TTC549 (cell line): ENCODE data around the gene TRAM2.
"Not testable (repeated sequence)": the region's sequence is repeated elsewhere in the genome, so short reads cannot be mapped to it uniquely, and the experiment has no call there.

Source experiments
- FAIRE-seq: peaks from 2 replicates; lab custom pipeline; 2012; peaks lifted over from hg19 to GRCh38; lab: Jason Lieb, UNC

Gene TRAM2

DNA sequence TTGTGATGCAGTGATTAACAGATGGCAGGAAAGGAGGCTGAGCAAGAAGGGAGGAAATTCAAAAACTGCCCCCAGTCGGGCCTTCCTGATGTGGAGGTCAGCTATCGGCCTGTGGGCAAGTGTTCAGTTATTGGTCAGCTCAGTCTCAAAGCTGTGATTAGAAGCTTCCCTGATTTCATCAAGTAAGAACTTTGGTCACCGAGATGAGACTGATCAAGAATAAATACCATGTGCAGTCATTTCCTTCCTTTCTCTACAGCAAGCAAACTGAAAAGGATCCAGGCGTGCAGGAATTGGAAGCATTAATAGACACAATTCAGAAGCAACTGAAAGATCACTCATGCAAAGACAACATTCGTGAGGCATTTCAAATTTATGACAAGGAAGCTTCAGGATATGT, 87.0 kb downstream of the TRAM2 start:
- FAIRE-seq, result no peak

DNA sequence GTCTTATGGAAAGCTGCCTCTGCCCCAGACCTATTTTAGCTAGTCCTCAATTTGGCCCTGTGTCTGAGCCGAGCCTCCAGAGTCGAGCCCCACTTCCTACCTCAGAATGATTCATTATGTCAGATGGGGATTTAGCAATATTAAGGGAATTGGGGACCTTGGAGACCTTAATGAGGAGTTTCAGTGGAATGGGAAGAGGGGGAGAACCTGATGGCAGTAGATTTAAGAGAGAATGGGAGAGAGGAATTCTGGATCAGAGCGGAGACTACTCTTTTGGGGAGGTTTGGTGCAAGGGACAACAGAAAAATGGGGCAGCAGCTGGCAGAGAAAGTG, 93.2 kb downstream of the TRAM2 start:
- FAIRE-seq, result no peak

DNA sequence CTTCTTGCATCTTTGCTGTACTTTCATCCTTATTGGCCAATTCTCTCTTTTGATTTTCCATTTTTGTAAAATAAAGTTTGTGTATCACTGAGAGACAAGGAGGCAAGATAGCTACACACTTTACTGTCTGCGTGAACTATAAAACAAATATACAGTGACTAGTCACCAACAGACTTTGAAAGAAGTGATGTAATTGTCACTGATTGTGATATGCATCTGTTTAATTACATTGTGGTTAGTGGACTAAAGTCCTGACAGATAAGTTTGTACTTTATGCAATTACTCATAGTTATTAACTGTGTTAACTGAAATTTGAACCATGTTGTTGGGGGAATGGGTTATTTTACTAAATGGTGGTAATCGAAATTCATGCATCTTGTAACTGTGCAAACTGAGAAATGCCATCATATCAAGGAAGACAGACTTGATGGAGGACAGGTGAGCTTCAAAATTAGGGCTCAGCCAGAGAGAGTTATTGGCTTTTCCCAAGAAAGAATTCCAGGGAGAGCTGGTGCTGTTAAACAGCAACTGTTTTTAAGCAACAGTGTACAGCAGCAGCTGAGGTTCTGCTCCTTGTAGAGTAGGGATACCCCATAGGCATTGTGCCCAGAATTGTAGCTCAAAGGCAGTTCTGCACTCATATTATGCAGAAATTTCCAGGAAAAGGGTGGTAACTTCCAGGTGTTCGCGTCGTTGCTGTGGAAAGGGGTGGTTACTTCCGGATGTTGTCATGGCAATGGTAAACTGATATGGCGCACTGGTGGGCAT, 93.8 kb downstream of the TRAM2 start:
- FAIRE-seq, result no peak

DNA sequence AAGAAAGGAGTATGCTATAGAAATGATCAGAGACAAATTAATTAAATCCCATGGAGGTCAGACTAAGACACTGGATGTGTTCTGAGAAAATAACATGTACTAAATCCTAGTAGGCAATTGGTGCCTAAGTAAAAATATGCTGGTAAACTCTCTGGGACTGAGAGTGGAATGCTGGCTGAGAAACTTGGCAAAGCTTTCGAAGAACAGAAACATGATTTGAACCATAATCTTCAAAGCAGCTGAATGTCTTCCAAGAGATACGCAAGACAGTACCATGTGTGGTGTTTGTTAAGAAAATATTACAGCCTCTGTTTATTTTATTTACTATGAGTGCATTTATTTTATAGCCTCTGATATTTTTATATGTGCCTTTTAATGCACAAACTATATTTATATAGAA, 101.6 kb downstream of the TRAM2 start:
- FAIRE-seq, result no peak

DNA sequence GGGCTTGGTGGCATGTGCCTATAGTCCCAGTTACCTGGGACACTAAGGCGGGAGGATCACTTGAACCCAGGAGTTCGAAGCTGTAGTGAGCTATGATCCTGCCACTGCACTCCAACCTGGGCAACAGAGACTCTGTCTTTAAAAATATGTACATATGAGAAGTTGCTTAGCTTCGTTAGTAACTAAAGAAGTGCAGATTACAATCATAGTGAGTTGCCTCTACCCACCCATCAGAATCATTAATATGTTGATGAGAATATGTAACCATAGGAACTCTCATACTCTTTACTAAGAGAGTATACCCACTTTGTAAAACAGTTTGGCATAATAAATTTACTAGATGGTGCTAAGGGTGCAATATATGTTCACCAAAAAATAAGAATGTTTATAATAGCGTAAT, 102.7 kb downstream of the TRAM2 start:
- FAIRE-seq, result no peak

DNA sequence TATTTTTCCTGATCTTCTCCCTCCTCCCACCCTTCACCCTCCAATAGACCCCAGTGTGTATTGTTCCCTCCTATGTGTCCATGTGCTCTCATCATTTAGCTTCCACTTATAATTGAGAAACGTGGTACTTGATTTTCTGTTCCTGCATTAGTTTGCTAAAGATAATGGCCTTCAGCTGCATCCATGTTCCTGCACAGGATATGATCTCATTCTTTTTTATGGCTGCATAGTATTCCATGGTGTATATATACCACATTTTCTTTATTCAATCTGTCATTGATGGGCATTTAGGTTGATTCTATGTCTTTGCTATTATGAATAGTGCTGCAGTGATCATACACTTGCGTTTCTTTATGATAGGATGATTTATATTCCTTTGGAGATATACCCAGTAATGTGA, 115.7 kb downstream of the TRAM2 start:
- FAIRE-seq, result not testable (repeated sequence)

DNA sequence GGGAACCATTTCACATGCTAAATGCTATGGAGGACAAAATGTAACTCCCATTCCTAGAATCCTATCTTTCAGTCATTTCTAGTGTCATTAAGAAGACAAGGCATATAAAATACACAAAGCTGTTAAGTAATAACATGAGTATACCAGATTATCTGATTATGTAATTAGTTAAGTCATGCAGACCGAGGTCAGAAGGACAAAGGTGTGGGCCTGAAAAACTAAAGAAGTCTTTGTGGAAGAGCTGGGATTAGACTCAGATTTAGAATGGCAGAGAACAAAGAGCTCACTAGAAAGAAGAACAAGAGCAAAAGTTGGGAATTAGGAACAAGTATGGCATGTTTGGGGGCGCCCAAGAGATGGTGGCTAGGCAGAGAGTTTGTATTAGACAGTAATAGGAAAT, 119.8 kb downstream of the TRAM2 start:
- no peak for FAIRE-seq

DNA sequence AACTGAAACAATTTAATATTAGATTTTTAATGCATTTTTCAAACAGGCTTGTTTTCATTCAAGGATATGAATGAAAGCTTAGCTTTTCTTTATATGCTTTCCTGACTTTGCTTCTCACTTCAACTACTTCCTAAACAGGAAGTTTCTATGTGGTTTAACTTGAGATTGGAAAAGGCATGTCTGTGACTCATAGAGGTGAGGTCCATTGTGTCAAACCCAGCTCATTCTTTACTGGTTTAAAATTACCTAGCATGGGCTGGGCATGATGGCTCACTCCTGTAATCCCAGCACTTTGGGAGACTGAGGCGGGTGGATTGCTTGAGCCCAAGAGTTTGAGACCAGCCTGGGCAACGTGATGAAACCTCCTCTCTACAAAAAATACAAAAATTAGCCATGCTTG, 122.3 kb downstream of the TRAM2 start:
- no peak for FAIRE-seq
